OCI-LY1 (cell line): ENCODE results near the gene ZNF605.

ENCODE experiments used
- CTCF ChIP-seq: fragments of 200-600 bp; sonication (generic), shearing (Covaris generic); IDR thresholded peaks from 2 replicates; pipeline ENCODE4 v1.5.1; 2017; ENCODE audit warnings: mild to moderate bottlenecking, antibody characterized with exemption, low read length, moderate library complexity, mixed read lengths
- EZH2 ChIP-seq: fragments of 200-600 bp; sonication (generic), shearing (Covaris generic); IDR thresholded peaks from 2 replicates; pipeline ENCODE4 v1.8.0; 2017; ENCODE audit warnings: borderline replicate concordance, mixed run types, mild to moderate bottlenecking, antibody characterized with exemption, low read length, moderate library complexity, mixed read lengths

- TF ChIP-seq CTCF, result no peak
- no peak for TF ChIP-seq EZH2
Measured at GRCh38 chr12:132926415-132926833, 29.7 kb downstream of the ZNF605 start.
